H1 (cell line): ENCODE data around the gene CTNND2.

Experiments used
- EP300 ChIP-seq, 2 experiments: IDR thresholded peaks; 1 replicate in 1 of 2; 2 replicates in 1 of 2; pipeline ENCODE4 v1.6.1; 2011 to 2012; ENCODE audit warnings: low read depth in 2 of 2, low read length in 2 of 2, mild to moderate bottlenecking in 2 of 2, borderline replicate concordance in 1 of 2, inconsistent platforms in 1 of 2, moderate library complexity in 1 of 2
- GTF2F1 ChIP-seq: IDR thresholded peaks from 2 replicates; pipeline ENCODE4 v1.6.1; 2012; ENCODE audit warnings: low read depth, low read length, improper control_type of control experiment, borderline replicate concordance
- POLR2A ChIP-seq, 2 experiments: IDR thresholded peaks; 1 replicate in 1 of 2; 2 replicates in 1 of 2; pipeline ENCODE4 v1.6.1; 2011; ENCODE audit warnings: low read depth in 2 of 2, low read length in 2 of 2, mild to moderate bottlenecking in 2 of 2; ENCODE audit errors: control extremely low read depth in 1 of 2
- RFX5 ChIP-seq: IDR thresholded peaks from 2 replicates; pipeline ENCODE4 v1.6.1; 2011; ENCODE audit warnings: low read depth, low read length, improper control_type of control experiment, borderline replicate concordance
- RXRA ChIP-seq: IDR thresholded peaks from 2 replicates; pipeline ENCODE4 v1.6.1; 2011; ENCODE audit warnings: low read depth, mild to moderate bottlenecking, low read length, moderate library complexity; ENCODE audit not compliant: insufficient read depth
- SRF ChIP-seq: IDR thresholded peaks from 2 replicates; pipeline ENCODE4 v1.6.1; 2011; ENCODE audit warnings: mild to moderate bottlenecking, low read depth, low read length, moderate library complexity
- TEAD4 ChIP-seq: IDR thresholded peaks from 2 replicates; pipeline ENCODE4 v1.6.1; 2012; ENCODE audit warnings: low read depth, low read length, inconsistent platforms, mixed read lengths
- ZNF274 ChIP-seq: IDR thresholded peaks from 2 replicates; pipeline ENCODE4 v1.7.0; 2012; ENCODE audit warnings: low read length, borderline replicate concordance; ENCODE audit errors: extremely low read depth
- TF ChIP-seq, protein P1 (sequence below), 3 experiments: IDR thresholded peaks; 1 replicate in 2 of 3; 2 replicates in 1 of 3; pipeline versions ENCODE4 v1.5.1 to v1.6.1; 2011; ENCODE audit warnings: low read length in 3 of 3, mild to moderate bottlenecking in 3 of 3, inconsistent platforms in 2 of 3, low read depth in 1 of 3, moderate library complexity in 1 of 3; ENCODE audit not compliant: insufficient read depth in 1 of 3; ENCODE audit errors: control extremely low read depth in 1 of 3
- TF ChIP-seq, protein P2 (sequence below): IDR thresholded peaks from 2 replicates; pipeline ENCODE4 v1.6.1; 2012; ENCODE audit warnings: inconsistent platforms

DNA sequence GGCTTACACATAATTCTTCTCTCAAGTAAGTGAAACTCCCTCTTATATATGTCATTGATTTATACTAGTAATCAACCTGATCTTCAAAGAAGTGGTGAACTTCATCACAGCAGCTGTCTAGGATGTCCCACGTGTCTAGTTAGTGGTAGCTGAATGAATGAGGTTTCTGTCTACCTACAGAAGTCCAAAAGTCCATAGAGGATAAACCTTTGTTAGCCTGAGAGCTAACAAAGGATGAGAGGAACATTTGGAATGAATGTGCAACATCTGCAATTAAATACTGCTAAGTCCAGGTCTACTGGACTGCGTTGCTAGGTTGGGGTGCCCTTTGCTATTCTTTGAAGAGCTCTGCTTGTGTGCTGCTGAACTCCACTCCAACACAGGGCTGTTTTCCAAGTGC, 929.4 kb downstream of the CTNND2 start:
- TF ChIP-seq TEAD4: no peak
- TF ChIP-seq RFX5: no peak
- TF ChIP-seq, protein P1, sequence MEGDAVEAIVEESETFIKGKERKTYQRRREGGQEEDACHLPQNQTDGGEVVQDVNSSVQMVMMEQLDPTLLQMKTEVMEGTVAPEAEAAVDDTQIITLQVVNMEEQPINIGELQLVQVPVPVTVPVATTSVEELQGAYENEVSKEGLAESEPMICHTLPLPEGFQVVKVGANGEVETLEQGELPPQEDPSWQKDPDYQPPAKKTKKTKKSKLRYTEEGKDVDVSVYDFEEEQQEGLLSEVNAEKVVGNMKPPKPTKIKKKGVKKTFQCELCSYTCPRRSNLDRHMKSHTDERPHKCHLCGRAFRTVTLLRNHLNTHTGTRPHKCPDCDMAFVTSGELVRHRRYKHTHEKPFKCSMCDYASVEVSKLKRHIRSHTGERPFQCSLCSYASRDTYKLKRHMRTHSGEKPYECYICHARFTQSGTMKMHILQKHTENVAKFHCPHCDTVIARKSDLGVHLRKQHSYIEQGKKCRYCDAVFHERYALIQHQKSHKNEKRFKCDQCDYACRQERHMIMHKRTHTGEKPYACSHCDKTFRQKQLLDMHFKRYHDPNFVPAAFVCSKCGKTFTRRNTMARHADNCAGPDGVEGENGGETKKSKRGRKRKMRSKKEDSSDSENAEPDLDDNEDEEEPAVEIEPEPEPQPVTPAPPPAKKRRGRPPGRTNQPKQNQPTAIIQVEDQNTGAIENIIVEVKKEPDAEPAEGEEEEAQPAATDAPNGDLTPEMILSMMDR (IDR thresholded peaks at IDR 0.05; ENCODE audit: control extremely low read depth in 1 of 3, insufficient read depth in 1 of 3, low read depth in 1 of 3, low read length in 3 of 3): no peak
- no peak for TF ChIP-seq POLR2A (IDR thresholded peaks at IDR 0.05; ENCODE audit: control extremely low read depth in 1 of 2, low read depth in 2 of 2, low read length in 2 of 2)
- no peak for TF ChIP-seq SRF
- TF ChIP-seq ZNF274: no peak
- TF ChIP-seq GTF2F1: no peak
- no peak for TF ChIP-seq RXRA
- no peak for TF ChIP-seq EP300 (IDR thresholded peaks at IDR 0.05; ENCODE audit: borderline replicate concordance in 1 of 2, low read depth in 2 of 2, low read length in 2 of 2)
- TF ChIP-seq, protein P2, sequence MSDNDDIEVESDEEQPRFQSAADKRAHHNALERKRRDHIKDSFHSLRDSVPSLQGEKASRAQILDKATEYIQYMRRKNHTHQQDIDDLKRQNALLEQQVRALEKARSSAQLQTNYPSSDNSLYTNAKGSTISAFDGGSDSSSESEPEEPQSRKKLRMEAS: no peak
